ENCODE measurements around the gene TXN.
"Not testable (repeated sequence)": the region's sequence is repeated elsewhere in the genome, so short reads cannot be mapped to it uniquely, and the experiment has no call there.

The TXN gene

DNA sequence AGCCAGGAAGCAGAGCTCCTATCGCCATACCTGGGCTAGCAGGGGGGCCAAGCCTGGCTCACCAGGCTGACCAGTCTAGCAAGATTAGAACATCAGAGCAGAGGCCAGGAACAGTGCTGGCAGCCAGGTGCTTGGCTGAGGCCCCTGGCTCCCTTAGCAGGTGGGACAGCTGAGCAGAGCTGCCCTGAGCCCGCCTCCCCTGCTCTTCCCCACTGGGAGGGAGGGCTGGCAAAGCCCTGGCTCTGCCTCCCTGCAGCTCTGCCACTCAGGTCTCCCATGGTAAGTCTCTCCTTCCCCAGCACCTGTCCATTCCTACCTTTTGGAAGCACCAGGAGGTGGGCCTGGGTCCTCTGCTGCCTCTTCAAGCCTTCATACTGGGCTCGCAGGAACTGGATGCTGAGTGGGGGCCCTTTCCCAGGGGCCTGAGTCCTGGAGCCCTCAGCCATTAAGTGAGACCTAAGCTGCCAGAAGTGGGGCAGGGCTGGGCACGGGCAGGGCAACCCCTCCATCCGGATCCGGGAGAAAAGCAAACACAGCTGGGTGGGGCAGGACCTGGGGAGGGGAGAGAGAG lies 49.2 kb downstream of the TXN start:
- Mint-ChIP-seq H3K4me3 (no peak overlapping the region), H3K9me3 (no peaks in the 10 kb centered on the region)

DNA sequence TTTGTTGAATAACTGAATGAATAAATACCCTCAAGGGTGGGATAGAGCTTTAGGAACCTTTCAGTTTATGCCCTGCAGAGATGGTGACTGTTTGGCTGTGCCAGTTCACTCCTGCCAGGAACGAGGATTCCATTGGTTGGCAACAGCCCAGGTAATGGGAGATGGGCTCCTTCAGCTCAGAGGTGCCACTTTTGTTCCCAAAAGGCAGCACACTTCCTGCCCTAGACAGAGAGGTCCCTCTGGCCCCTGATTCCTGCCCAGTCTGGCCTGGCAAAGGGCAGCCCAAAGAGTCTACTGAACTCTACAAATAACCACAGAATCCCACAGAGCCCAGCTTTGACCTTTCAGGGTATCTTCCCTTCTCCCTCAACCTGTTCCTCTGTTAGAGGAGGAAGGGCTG lies 49.9 kb downstream of the TXN start:
- no peak overlapping the region for H3K4me3 Mint-ChIP-seq
- peaks cover 30% of the 10 kb centered on the region for H3K27me3 Mint-ChIP-seq (ENCODE audit: low read depth)
- H3K4me1 Mint-ChIP-seq (ENCODE audit: low read depth): no peaks in the 10 kb centered on the region
- no peak overlapping the region for H3K27ac Mint-ChIP-seq
- H3K36me3 Mint-ChIP-seq (ENCODE audit: low read depth): no peaks in the 10 kb centered on the region
- no peaks in the 10 kb centered on the region for H3K9me3 Mint-ChIP-seq

More for the DNA sequence above, 49.2 kb downstream of the TXN start:
- H3K27me3 Mint-ChIP-seq (ENCODE audit: low read depth): peaks cover 27% of the 10 kb centered on the region
- no peaks in the 10 kb centered on the region for H3K36me3 Mint-ChIP-seq (ENCODE audit: low read depth)
- H3K27ac Mint-ChIP-seq: no peak overlapping the region
- no peaks in the 10 kb centered on the region for H3K4me1 Mint-ChIP-seq (ENCODE audit: low read depth)

DNA sequence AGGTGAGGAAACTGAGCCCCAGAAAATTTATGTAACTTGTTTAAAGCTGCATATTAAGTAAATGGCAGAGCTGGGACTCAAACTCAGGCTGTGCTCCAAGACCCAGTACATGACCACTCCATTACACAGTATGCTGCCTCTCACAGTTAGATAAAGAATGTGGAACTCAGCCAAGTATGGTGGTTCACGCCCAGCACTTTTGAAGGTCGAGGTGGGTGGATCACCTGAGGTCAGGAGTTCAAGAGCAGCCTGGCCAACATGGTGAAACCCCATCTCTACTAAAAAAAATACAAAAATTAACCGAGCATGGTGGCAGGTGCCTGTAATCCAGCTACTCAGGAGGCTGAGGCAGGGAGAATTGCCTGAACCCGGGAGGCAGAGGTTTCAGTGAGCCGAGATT lies 50.7 kb downstream of the TXN start:
- H3K4me1 Mint-ChIP-seq (ENCODE audit: low read depth); H3K27ac Mint-ChIP-seq; H3K4me3 Mint-ChIP-seq; H3K36me3 Mint-ChIP-seq (ENCODE audit: low read depth); H3K9me3 Mint-ChIP-seq: not testable (repeated sequence)
- H3K27me3 Mint-ChIP-seq (ENCODE audit: low read depth): peaks cover 30% of the 10 kb centered on the region

DNA sequence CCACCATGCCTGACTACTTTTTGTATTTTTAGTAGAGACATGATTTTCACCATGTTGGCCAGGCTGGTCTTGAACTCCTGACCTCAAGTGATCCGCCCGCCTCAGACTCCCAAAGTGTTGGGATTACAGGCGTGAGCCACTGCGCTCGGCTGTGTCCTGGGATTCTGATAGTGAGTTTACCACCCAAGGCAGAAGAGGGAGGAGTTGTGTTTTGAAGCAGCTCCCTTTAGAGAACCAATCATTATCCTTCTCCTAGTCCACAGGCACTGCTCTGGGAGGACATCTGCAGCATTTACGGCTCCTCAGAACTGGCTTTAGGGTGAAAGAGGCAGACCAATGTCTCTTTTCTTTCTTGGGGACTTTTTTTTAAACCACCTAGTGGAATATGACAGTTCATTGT lies 54.1 kb downstream of the TXN start:
- H3K27me3 Mint-ChIP-seq (ENCODE audit: low read depth): peaks cover 22% of the 10 kb centered on the region
- no peaks in the 10 kb centered on the region for H3K4me1 Mint-ChIP-seq (ENCODE audit: low read depth)
- H3K9me3 Mint-ChIP-seq: no peaks in the 10 kb centered on the region
- H3K4me3 Mint-ChIP-seq: no peak overlapping the region
- H3K36me3 Mint-ChIP-seq (ENCODE audit: low read depth): no peaks in the 10 kb centered on the region
- H3K27ac Mint-ChIP-seq: no peak overlapping the region

DNA sequence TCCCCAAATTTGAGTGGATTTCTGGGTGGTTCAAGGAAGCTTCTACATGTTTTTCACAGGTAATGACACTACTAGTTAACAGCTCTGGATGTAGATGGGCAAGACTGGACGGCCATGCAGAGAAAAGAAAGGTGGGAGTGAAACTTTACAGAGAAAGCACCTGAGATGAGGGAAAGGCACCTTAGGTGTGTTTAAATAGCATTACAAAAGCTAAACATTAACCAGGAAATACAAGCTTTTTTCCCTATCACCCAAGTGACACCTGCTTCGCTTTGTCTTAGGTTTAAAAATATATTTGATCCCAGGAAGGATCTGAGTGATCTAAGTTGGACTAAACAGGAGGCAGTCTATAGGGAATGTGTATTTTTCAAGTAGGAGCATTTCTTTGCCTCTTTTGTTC lies 56.7 kb downstream of the TXN start:
- no peak overlapping the region for H3K27ac Mint-ChIP-seq

DNA sequence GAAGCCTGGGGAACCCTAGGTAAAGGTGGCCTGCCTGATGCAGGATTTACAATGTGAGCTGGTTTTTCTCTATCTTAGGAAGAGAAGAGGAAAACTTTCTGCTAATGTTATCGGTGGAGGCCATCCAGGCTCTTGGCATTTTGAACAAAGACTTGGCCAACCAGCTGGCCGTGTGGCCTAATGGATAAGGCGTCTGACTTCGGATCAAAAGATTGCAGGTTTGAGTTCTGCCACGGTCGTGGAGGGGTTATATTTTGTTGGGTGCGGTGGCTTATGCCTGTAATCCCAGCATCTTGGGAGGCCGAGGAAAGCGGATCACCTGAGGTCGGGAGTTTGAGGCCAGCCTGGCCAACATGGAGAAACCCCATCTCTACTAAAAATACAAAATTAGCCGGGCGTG lies 58.0 kb downstream of the TXN start:
- no peaks in the 10 kb centered on the region for H3K36me3 Mint-ChIP-seq (ENCODE audit: low read depth)
- no peak overlapping the region for H3K27ac Mint-ChIP-seq
- H3K9me3 Mint-ChIP-seq: no peaks in the 10 kb centered on the region
- no peak overlapping the region for H3K4me3 Mint-ChIP-seq
- H3K4me1 Mint-ChIP-seq (ENCODE audit: low read depth): peaks cover 6% of the 10 kb centered on the region
- peaks cover 15% of the 10 kb centered on the region for H3K27me3 Mint-ChIP-seq (ENCODE audit: low read depth)

More for the DNA sequence above, 56.7 kb downstream of the TXN start:
- no peak overlapping the region for H3K4me3 Mint-ChIP-seq
- H3K9me3 Mint-ChIP-seq: no peaks in the 10 kb centered on the region
- no peaks in the 10 kb centered on the region for H3K4me1 Mint-ChIP-seq (ENCODE audit: low read depth)
- H3K27me3 Mint-ChIP-seq (ENCODE audit: low read depth): peaks cover 15% of the 10 kb centered on the region
- H3K36me3 Mint-ChIP-seq (ENCODE audit: low read depth): no peaks in the 10 kb centered on the region

DNA sequence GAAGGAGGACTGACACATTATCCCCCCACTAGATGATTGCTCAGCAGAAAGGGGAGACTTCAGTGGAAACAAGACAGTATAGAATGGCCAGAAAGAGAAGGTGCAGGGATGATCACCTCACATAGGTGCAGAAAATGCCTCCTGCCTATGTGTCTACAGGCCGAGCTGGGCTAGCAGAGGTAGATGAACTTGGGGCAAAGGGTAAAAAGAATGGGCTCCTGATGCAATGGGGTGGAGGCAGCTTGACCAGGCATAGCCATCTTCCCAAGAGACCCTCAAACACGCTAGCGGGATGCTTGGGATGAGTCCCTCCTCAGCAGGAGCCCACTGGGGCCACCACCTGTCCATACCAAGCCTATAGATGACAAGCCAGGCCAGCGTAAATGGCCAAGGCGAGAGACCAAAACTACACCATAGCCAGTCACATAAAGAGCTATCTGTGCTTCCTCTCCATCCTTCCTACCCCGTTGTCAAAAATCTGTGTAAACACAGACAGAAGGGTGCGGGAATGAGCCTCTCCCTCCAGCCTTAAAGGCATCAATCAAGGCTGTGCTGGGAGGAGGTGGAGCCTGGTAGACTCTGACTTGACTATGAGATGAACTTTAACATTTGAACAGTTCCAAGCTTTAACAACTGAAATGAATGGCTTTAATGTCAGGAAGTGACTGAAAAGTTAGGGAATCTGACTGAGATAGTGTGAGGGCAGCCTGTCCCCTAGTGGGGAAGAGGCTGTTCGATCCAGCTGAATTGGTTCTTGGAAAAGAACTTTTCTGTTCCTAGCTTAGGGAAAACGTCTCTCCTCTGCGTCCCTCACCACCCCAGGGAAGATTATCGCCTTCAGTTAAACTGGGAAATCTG lies 58.7 kb downstream of the TXN start:
- H3K9me3 Mint-ChIP-seq: no peaks in the 10 kb centered on the region
- peaks cover 15% of the 10 kb centered on the region for H3K27me3 Mint-ChIP-seq (ENCODE audit: low read depth)
- H3K4me3 Mint-ChIP-seq: no peak overlapping the region
- no peak overlapping the region for H3K27ac Mint-ChIP-seq
- H3K4me1 Mint-ChIP-seq (ENCODE audit: low read depth): peaks cover 12% of the 10 kb centered on the region
- no peaks in the 10 kb centered on the region for H3K36me3 Mint-ChIP-seq (ENCODE audit: low read depth)

DNA sequence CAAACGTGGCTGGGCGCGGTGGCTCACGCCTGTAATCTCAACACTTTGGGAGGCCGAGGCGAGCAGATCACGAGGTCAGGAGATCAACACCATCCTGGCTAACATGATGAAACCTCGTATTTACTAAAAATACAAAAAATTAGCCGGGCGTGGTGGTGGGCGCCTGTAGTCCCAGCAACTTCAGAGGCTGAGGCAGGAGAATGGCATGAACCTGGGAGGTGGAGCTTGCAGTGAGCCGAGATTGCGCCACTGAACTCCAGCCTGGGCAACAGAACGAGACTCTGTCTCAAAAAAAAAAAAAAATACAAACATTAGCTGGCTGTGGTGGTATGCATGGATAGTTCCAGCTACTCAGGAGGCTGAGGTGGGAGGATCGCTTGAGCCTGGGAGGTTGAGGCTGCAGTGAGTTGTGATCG lies 60.2 kb downstream of the TXN start:
- H3K36me3 Mint-ChIP-seq (ENCODE audit: low read depth); H3K27ac Mint-ChIP-seq; H3K27me3 Mint-ChIP-seq (ENCODE audit: low read depth); H3K4me3 Mint-ChIP-seq; H3K9me3 Mint-ChIP-seq: not testable (repeated sequence)
- H3K4me1 Mint-ChIP-seq (ENCODE audit: low read depth): peaks cover 12% of the 10 kb centered on the region
